SW 1271 (cell line): ENCODE data around the gene MBOAT7.
"Not testable (repeated sequence)": the region's sequence is repeated elsewhere in the genome, so short reads cannot be mapped to it uniquely, and the experiment has no call there.

Experiments
- DNase-seq, 2 experiments: peaks; one replicate each; lab custom pipeline; 2025; lab: John Stamatoyannopoulos, UW

Gene MBOAT7

GRCh38 chr19:54209058-54209810, 19.9 kb upstream of the MBOAT7 start:
- DNase-seq: no peak

- DNase-seq: no peak
These were observed 19.3 kb upstream of the MBOAT7 start for GRCh38 chr19:54208784-54209057.

- DNase-seq: no peak
These were observed 18.8 kb upstream of the MBOAT7 start for GRCh38 chr19:54207983-54208783.

- no peak for DNase-seq
These were observed 18.2 kb upstream of the MBOAT7 start for GRCh38 chr19:54207676-54207982.

GRCh38 chr19:54207193-54207592, 17.8 kb upstream of the MBOAT7 start:
- DNase-seq: not testable (repeated sequence)

GRCh38 chr19:54206831-54207177, 17.4 kb upstream of the MBOAT7 start:
- DNase-seq: no peak

GRCh38 chr19:54206030-54206830, 16.9 kb upstream of the MBOAT7 start:
- DNase-seq: no peak

- DNase-seq: no peak
These were observed 15.5 kb upstream of the MBOAT7 start for GRCh38 chr19:54204767-54205468.

GRCh38 chr19:54203151-54203611, 13.8 kb upstream of the MBOAT7 start:
- DNase-seq: no peak

GRCh38 chr19:54201980-54202379, 12.6 kb upstream of the MBOAT7 start:
- no peak for DNase-seq

GRCh38 chr19:54201172-54201701, 11.9 kb upstream of the MBOAT7 start:
- DNase-seq: no peak

GRCh38 chr19:54199401-54199800, 10.0 kb upstream of the MBOAT7 start:
- no peak for DNase-seq

- DNase-seq: no peak
These were observed 7.7 kb upstream of the MBOAT7 start for GRCh38 chr19:54197121-54197520.

- no peak for DNase-seq
These were observed 7.2 kb upstream of the MBOAT7 start for GRCh38 chr19:54196536-54196935.

GRCh38 chr19:54194463-54194862, 5.1 kb upstream of the MBOAT7 start:
- not testable (repeated sequence) for DNase-seq

GRCh38 chr19:54193011-54193410, 3.6 kb upstream of the MBOAT7 start:
- DNase-seq: no peak

- DNase-seq: no peak
These were observed 2.6 kb upstream of the MBOAT7 start for GRCh38 chr19:54191811-54192453.

GRCh38 chr19:54191011-54191810, 1.8 kb upstream of the MBOAT7 start, which contains the start of gene TSEN34:
TSS of gene TSEN34 (plus strand) at chr19:54191308. CDS start at chr19:54191365, 57 bp downstream.
- DNase-seq: peak in 1 of 2 experiments; percentile 70

GRCh38 chr19:54190503-54191010, 1.2 kb upstream of the MBOAT7 start:
- DNase-seq: peak; percentile 90 to 96
